Measurements from ENCODE around the gene KLHL42.

The KLHL42 gene

DNA sequence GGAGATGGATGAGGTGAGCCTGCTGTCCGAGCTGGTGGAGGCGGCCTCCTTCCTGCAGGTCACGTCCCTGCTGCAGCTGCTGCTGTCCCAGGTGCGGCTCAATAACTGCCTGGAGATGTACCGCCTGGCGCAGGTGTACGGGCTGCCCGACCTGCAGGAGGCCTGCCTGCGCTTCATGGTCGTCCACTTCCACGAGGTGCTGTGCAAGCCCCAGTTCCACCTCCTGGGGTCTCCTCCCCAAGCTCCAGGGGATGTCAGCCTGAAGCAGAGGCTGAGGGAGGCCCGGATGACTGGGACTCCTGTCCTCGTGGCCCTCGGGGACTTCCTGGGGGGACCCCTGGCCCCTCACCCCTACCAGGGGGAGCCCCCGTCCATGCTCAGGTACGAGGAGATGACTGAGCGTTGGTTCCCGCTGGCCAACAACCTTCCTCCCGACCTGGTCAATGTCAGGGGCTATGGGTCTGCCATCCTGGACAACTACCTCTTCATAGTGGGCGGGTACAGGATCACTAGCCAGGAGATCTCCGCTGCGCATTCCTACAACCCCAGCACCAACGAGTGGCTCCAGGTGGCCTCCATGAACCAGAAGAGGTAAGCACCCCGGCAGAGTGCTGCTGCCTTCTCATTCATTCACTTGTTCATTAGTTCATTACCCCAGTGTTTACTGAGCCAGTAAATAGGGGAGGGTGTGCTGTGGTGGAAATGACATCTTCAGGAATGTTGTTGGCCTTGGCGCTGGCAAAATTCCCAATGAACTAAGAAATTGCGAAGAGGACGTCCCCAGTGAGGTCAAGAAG lies 777 bp downstream of the KLHL42 start:
- DNase-seq (ENCODE audit: low read depth in 3 of 3) = peak in 1 of 3 experiments; percentile 16

GRCh38 chr12:27781680-27782079 lies 1.6 kb downstream of the KLHL42 start:
- no peak for DNase-seq (ENCODE audit: low read depth in 3 of 3)

DNA sequence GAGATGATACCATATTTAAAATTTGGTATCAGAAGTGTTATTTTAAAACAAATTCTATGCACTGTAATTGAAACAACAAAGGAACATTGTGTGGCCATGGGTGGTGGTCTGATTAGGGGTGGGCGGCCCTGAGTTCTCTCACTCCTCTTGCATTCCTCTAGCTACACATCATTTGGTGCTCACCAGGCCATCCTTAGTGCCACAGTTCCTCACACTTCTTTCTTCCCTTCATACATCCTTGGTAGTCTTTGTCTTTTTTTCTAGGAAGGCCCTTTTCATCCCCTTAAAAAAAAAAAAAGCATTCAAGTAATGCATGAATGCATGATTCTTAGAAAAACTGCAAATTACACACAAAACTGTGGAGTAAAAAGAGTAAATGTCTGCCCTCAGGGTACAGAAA lies 2.4 kb downstream of the KLHL42 start:
- DNase-seq (ENCODE audit: low read depth in 3 of 3) = no peak

DNA sequence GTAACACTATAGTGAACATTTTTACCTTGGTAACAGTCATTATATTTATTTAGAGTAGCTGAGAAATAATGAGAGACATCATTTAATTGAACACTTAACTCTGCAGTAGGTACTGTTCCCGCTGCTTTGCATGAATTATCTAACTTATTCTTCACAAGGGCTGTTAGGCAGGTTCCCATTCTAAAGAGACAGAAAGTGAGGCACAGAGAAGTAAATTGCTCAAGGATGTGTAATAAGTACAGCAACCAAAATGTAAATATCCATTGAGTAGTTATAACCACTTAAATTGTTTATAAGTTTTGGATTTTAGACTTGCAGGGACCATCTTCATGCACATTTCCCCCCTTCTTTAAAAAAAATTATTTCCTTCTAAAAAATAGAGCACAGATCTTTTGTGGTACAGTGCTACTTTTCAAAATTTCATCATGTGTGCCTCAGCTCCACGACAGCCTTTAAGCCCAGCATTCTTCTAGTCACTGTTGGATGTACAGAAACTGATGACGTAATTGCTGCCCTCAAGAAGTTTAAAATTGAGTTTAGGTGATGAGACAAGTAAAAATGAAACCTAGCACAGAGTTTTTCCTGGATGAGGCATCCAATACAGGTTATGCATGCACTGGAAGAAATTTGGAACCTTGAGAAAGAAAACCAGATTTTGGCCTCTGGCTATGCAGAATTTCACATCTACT lies 6.0 kb downstream of the KLHL42 start:
- no peak for DNase-seq (ENCODE audit: low read depth in 3 of 3)

GRCh38 chr12:27787559-27787958 lies 7.5 kb downstream of the KLHL42 start:
- DNase-seq (ENCODE audit: low read depth in 3 of 3) = no peak

- DNase-seq (ENCODE audit: low read depth in 3 of 3) = no peak
Measured at GRCh38 chr12:27790179-27790578, 10.1 kb downstream of the KLHL42 start.

GRCh38 chr12:27794818-27795584 lies 15.0 kb downstream of the KLHL42 start:
- DNase-seq (ENCODE audit: low read depth in 3 of 3) = no peak

- DNase-seq (ENCODE audit: low read depth in 3 of 3) = no peak
Measured at GRCh38 chr12:27796128-27796527, 16.1 kb downstream of the KLHL42 start.

GRCh38 chr12:27797301-27798025 lies 17.4 kb downstream of the KLHL42 start:
- no peak for DNase-seq (ENCODE audit: low read depth in 3 of 3)

DNA sequence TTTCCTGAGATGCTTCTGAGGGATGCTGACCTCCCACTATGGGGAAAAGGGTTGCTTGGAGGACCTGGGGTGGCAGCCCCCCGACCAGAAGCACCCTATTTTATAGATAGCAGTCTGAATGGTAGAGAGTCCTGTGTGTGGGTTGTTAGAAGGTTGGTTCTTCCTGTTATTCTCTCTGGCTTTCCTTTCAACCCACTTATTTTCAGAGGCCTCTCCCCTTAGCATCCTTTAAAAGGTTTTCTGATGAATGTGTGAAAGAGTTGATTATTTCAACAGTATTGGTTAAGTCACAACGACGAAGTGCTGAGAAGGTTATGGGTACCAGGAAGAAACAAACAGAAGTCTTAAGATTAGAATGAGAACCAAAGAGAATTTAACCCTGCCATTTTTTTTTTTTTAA lies 20.8 kb downstream of the KLHL42 start:
- DNase-seq (ENCODE audit: low read depth in 3 of 3) = no peak

GRCh38 chr12:27801630-27802029 lies 21.6 kb downstream of the KLHL42 start:
- no peak for DNase-seq (ENCODE audit: low read depth in 3 of 3)

DNA sequence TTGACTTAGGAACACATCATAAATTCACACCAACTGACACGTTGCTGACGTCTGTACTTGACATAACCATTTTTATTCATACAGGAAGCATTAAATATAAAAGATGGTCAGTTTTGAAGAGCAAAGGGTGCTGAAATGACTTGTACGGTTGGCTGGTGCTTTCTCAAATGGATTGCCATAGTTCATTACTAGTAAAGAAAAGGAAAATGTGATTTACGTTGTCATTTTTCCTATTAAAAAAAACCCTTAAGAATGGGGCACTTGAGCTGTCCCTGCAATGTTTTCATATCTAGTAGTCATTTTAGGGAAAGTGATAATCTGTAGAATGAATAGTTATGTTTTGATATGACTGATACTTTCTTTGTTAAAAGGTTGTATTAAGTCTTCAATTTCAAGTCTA lies 22.5 kb downstream of the KLHL42 start:
- DNase-seq (ENCODE audit: low read depth in 3 of 3) = no peak

GRCh38 chr12:27802936-27803335 lies 22.9 kb downstream of the KLHL42 start:
- DNase-seq (ENCODE audit: low read depth in 3 of 3) = no peak

- no peak for DNase-seq (ENCODE audit: low read depth in 3 of 3)
Measured at GRCh38 chr12:27805238-27805637, 25.2 kb downstream of the KLHL42 start.

DNA sequence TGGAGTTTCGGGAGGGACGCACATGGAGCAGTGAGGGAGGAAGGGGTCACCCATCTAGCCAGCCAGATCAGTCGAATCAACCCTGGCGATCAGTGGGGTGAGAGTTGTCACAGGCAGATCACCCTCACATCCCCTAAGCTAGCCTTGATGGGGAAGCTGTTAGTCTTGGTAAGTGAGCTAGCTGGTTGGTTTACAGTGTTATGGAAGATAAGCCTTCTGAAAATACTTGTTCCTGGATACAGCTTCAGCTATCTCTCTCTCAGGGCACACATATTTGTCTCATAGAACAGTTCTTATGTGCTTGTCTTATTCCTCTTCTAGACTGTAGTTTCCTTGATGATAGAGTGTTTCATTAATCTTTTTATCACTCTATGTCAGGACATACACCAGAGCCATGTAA lies 26.2 kb downstream of the KLHL42 start:
- no peak for DNase-seq (ENCODE audit: low read depth in 3 of 3)

DNA sequence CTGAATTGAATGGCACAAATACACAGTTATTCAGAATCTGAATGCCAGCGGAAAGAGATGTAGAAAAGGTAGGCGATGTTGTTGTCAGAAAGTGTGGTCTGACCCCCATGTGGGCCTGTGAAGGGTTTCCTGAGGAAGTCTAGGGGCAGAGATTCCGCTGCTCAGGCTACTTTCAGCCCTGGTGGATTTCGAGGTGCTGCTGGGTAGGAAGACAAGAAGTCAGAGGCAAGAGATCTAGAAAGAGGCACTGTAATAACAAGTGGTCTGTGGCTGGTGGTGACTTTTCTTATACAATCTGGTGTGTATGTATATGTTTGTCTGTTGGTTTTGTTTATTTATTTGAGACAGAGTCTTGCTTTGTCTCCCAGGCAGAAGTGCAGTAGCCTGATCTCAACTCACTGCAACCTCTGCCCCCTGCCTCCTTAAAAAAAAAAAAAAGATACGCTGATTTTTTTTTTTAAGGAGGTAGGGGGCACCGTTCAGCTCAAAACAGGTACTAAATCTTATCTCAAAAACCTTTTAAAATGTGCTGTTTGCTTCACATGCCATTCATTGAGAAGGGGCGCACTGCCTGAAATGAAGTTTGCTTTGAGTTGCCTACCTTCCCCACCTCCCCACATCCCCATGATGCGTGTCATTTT lies 27.1 kb downstream of the KLHL42 start:
- DNase-seq (ENCODE audit: low read depth in 3 of 3) = no peak

DNA sequence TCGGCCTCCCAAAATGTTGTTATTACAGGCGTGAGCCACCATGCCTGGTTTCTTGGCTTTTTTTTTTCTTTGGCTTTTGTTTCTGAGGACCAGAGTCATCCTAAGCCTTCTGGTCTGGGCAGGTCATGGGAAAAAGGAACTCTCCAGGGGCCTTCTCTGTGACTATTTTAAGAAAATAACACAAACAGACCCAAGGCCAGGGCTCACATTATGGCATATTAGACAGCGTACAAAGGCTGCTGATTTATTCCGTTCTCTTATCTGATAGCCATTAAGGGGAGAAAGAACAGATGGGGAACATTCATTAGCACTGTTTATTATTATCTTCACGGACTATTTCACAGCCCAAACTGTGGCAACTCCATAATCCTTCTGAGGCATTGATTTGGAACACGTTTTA lies 28.8 kb downstream of the KLHL42 start:
- DNase-seq (ENCODE audit: low read depth in 3 of 3) = no peak

DNA sequence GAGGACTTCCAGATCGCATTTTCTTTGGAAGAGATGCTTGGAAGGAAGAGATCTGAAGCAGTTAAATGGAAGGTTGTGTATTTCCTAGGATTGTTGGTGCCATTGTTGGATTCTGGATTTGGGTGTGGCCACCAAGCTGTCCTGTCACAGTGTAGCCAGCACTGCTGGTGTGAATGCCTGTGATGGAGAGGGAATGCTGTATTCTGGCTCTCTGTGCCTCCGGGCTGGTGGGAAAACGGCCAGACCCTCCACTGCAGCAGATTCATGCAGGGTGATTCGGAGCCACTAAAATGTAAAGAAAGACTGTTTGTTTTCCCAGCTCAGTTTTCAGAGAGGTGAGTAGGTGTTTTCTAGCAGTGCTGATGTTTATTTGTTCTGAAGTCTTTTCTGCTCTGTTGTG lies 30.7 kb downstream of the KLHL42 start:
- DNase-seq (ENCODE audit: low read depth in 3 of 3) = no peak

DNA sequence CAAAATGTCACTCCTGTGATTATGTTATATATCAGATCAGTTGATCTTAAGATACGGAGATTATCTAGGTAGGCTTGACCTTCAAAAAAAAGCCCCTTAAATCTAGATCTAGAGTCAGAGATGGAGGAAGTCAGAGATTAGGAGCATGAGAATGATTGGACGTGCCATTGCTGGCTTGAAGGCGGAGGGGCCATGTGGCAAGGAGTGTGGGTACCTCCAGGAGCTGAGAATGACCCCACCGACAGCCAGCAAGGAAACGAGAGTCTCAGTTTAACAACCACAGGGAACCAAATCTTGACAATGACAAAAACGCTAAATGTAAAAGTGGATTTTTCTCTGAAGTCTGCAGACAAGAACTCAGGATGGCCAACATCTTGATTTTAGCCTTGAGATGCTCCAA lies 32.5 kb downstream of the KLHL42 start:
- no peak for DNase-seq (ENCODE audit: low read depth in 3 of 3)

DNA sequence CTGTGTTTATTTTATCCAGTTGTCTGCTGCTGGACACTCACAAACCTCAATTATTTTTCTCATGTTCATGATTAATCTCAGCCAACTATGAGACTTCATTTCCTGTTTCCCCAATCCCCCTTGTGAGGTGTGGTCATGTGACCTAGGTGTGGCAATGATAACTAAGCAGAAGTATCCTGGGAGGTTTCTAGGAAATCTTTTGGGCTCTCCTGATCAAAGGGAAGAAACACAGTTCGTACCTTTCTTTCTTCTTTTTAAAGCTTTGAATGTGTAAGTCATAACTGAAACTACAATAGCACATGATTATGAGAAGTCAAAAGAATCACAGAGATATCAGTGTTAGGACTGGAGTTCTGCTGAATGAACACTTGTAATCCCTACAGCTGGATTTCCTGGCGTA lies 34.4 kb downstream of the KLHL42 start:
- no peak for DNase-seq (ENCODE audit: low read depth in 3 of 3)

DNA sequence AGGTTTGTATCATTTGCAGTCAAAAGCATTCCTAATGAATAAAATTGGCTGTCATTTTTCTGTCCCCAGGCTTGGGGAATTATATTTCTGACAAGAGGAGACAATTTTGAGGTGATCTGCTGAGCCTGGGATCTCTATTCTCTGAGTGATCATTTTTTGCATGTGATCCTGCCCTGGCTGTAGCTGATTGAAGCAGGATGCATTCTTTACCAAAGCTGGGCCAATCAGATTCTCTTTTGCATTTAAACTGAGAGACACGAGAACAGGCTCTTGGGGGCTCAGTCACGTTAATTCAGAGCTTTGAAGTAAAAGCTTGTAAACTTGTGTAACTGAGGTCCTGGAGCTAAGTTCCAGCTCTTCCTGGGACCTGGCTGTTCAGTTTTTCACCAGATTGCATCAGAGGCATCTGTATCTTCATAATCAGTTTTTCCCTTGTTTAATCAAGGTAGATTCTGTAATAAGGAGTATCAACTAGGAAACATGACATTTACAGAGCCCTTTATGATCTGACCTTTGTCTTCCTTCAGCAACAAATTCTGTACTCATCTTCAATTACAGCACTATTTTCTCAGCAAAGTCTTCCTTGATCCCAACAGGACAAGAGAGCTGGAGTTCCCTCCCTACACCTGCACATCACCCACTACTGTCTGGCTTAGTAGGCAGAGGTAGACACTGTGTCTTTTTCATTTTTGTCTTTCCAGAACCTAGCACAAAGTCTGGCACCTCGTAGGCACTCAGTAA lies 35.0 kb downstream of the KLHL42 start:
- no peak for DNase-seq (ENCODE audit: low read depth in 3 of 3)
